ENCODE measurements around the gene PEA15. TPM values are rescaled to one million over a fixed set of nuclear protein-coding genes. Genes with fewer than 3 reads are reported as not detected.

The PEA15 gene
- total and polyA plus RNA-seq, 10 of the 15 experiments (the other 5 are each of a cell fraction or from before 2014, with no cell fraction given) = 15.1 to 269 (median 65.6) TPM

DNA sequence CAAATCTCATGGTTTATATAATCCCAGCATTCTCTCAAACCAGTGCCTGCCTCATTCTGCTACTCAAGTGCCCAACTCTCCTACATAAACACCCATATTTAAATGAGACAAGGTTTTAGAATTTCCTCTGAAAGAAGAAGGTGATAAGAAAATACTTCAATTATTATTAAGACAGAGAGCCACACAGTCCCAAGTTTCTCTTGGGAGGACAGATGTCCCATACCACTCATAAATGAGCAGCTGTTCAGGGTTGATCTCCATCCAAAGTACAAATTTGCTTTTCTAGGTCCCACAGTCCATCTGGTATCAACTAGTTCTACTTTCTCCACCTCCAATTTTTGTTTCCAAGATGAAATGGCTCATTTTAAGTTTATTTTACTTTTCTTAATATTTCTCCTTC is 45.8 kb downstream of the PEA15 start:
- no peak for TF ChIP-seq ETV6 (conservative IDR thresholded peaks at IDR 0.05 in 1 of 2, IDR thresholded peaks at IDR 0.05 in 1 of 2; ENCODE audit: borderline replicate concordance in 1 of 2, low read depth in 1 of 2)
- TF ChIP-seq BACH1 (IDR thresholded peaks at IDR 0.05; ENCODE audit: borderline replicate concordance) = no peak
- no peak for TF ChIP-seq SIX5 (IDR thresholded peaks at IDR 0.05; ENCODE audit: low read depth, low read length, severe bottlenecking)
- TF ChIP-seq, protein P1, sequence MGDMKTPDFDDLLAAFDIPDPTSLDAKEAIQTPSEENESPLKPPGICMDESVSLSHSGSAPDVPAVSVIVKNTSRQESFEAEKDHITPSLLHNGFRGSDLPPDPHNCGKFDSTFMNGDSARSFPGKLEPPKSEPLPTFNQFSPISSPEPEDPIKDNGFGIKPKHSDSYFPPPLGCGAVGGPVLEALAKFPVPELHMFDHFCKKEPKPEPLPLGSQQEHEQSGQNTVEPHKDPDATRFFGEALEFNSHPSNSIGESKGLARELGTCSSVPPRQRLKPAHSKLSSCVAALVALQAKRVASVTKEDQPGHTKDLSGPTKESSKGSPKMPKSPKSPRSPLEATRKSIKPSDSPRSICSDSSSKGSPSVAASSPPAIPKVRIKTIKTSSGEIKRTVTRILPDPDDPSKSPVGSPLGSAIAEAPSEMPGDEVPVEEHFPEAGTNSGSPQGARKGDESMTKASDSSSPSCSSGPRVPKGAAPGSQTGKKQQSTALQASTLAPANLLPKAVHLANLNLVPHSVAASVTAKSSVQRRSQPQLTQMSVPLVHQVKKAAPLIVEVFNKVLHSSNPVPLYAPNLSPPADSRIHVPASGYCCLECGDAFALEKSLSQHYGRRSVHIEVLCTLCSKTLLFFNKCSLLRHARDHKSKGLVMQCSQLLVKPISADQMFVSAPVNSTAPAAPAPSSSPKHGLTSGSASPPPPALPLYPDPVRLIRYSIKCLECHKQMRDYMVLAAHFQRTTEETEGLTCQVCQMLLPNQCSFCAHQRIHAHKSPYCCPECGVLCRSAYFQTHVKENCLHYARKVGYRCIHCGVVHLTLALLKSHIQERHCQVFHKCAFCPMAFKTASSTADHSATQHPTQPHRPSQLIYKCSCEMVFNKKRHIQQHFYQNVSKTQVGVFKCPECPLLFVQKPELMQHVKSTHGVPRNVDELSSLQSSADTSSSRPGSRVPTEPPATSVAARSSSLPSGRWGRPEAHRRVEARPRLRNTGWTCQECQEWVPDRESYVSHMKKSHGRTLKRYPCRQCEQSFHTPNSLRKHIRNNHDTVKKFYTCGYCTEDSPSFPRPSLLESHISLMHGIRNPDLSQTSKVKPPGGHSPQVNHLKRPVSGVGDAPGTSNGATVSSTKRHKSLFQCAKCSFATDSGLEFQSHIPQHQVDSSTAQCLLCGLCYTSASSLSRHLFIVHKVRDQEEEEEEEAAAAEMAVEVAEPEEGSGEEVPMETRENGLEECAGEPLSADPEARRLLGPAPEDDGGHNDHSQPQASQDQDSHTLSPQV (IDR thresholded peaks at IDR 0.05) = no peak
- TF ChIP-seq, protein P2, sequence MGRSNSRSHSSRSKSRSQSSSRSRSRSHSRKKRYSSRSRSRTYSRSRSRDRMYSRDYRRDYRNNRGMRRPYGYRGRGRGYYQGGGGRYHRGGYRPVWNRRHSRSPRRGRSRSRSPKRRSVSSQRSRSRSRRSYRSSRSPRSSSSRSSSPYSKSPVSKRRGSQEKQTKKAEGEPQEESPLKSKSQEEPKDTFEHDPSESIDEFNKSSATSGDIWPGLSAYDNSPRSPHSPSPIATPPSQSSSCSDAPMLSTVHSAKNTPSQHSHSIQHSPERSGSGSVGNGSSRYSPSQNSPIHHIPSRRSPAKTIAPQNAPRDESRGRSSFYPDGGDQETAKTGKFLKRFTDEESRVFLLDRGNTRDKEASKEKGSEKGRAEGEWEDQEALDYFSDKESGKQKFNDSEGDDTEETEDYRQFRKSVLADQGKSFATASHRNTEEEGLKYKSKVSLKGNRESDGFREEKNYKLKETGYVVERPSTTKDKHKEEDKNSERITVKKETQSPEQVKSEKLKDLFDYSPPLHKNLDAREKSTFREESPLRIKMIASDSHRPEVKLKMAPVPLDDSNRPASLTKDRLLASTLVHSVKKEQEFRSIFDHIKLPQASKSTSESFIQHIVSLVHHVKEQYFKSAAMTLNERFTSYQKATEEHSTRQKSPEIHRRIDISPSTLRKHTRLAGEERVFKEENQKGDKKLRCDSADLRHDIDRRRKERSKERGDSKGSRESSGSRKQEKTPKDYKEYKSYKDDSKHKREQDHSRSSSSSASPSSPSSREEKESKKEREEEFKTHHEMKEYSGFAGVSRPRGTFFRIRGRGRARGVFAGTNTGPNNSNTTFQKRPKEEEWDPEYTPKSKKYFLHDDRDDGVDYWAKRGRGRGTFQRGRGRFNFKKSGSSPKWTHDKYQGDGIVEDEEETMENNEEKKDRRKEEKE (IDR thresholded peaks at IDR 0.05) = no peak
- TF ChIP-seq, protein P3, sequence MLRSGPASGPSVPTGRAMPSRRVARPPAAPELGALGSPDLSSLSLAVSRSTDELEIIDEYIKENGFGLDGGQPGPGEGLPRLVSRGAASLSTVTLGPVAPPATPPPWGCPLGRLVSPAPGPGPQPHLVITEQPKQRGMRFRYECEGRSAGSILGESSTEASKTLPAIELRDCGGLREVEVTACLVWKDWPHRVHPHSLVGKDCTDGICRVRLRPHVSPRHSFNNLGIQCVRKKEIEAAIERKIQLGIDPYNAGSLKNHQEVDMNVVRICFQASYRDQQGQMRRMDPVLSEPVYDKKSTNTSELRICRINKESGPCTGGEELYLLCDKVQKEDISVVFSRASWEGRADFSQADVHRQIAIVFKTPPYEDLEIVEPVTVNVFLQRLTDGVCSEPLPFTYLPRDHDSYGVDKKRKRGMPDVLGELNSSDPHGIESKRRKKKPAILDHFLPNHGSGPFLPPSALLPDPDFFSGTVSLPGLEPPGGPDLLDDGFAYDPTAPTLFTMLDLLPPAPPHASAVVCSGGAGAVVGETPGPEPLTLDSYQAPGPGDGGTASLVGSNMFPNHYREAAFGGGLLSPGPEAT (IDR thresholded peaks at IDR 0.05; ENCODE audit: low read depth) = no peak

More for the DNA sequence above, 45.8 kb downstream of the PEA15 start:
- SMC1A ChIA-PET (ENCODE audit: uncharacterized antibody, unreplicated experiment) = interaction anchor here (1.3 to 9.5 kb wide), 16 partner anchors 9 to 165 kb away, joined by 3 to 123 read pairs (median 24); partner anchors contain the start of genes CASQ1, DCAF8, PEA15 and PEX19
- H2AFZ ChIP-seq (ENCODE audit: control insufficient read depth, low read depth, low read length) = no peak overlapping the region
- no peaks in the 10 kb centered on the region for H4K20me1 ChIP-seq (ENCODE audit: control insufficient read depth, insufficient read depth)
- H3K4me1 ChIP-seq (ENCODE audit: control insufficient read depth, insufficient read depth, low read length) = no peaks in the 10 kb centered on the region
- no peak for FAIRE-seq
- POLR2A ChIA-PET = interaction anchor here (1.2 to 3.4 kb wide), 3 partner anchors 10 to 58 kb away, joined by 3 to 22 read pairs (median 6); partner anchors contain the start of gene DCAF8
- DNase-seq (ENCODE audit: low read depth, low spot score) = no peak
- H3K27ac ChIP-seq (ENCODE audit: control insufficient read depth, insufficient read depth) = no peak overlapping the region
- RAD21 ChIA-PET (ENCODE audit: unreplicated experiment) = interaction anchor here (1.6 to 6.0 kb wide), 17 partner anchors 10 to 165 kb away, joined by 5 to 128 read pairs (median 17); partner anchors contain the start of genes CASQ1, DCAF8, PEA15 and PEX19
- no peak overlapping the region for H3K9ac ChIP-seq (ENCODE audit: control insufficient read depth, insufficient read depth, low read length)
- H3K4me3 ChIP-seq = no peak overlapping the region
- no peak overlapping the region for H3K4me2 ChIP-seq (ENCODE audit: control insufficient read depth, insufficient read depth)
- ATAC-seq = no peak
- intact Hi-C loops (cut with micrococcal nuclease; ENCODE audit: unreplicated experiment) = loop anchor here (5.0 kb wide), 1 partner anchor 41 kb away; no protein-coding TSS in a partner anchor
- peaks cover 1% of the 10 kb centered on the region for H3K79me2 ChIP-seq (ENCODE audit: control insufficient read depth, insufficient read depth, low read length)
- H3K36me3 ChIP-seq (ENCODE audit: control insufficient read depth in 2 of 2, insufficient read depth in 2 of 2, low read length in 1 of 2) = no peaks in the 10 kb centered on the region; a peak in 1 of 4 replicates
- CTCF ChIA-PET = interaction anchor here (1.0 to 10.6 kb wide), 23 partner anchors 10 to 165 kb away, joined by 3 to 273 read pairs (median 25); partner anchors contain the start of genes CASQ1, DCAF8, IGSF8 and PEA15
- in situ Hi-C loops (cut with MboI) = loop anchor here (5.0 kb wide), 2 partner anchors 54 to 154 kb away; partner anchors contain the start of gene IGSF8
- H3K9me3 ChIP-seq (replicated peaks; ENCODE audit: control insufficient read depth, insufficient read depth, low read length) = no peaks in the 10 kb centered on the region
- H3K27me3 ChIP-seq (replicated peaks in 1 of 2; ENCODE audit: control insufficient read depth in 2 of 2, insufficient read depth in 2 of 2, low read length in 1 of 2) = no peaks in the 10 kb centered on the region
- TSS peak; percentile 11 for BruUV-seq (replicated peaks)

Data from GM12878 (cell line).